ENCODE results near the gene GPR161.
"Not testable (repeated sequence)": the region's sequence is repeated elsewhere in the genome, so short reads cannot be mapped to it uniquely, and the experiment has no call there.

The GPR161 gene

DNA sequence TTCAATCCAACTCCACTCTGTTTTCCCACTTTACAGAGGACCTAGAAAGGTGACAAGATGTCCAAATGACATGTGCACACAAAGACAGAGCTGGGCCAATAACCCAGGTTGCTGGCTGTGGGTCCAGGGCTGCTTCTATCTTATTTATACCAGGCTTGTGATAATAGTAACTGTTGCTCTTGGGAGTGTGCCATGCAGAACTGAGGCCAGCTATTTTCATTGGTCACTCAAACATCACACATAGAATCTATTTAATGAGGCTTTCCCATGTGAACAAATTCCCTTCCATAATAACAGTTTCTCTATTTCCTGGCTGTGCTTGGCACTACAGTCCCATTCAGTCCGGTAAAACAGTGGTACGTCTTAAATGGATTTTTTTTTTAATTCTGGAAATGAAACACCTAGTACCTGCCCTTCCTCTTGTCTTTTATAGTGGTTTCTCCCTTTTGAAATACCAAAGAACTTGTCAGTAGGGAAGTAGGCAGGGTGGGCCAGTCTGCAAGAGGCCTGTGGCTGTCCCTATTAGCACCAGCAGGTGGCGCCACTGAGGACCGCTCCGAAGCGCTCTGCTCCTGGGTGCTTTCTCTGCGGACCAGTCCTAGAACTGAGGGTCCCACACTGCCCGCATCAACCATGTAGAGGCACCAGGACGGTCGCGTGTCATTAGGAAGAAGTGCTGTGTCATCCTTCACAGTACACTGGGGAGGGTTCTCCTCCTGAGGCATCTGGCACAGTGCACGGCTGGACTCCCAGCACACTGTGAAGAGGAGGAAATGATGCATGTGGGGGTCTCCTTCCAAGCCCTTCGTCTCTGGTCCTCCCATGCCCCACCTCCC lies 52.1 kb downstream of the GPR161 start:
- DNase-seq: peak; percentile 30

DNA sequence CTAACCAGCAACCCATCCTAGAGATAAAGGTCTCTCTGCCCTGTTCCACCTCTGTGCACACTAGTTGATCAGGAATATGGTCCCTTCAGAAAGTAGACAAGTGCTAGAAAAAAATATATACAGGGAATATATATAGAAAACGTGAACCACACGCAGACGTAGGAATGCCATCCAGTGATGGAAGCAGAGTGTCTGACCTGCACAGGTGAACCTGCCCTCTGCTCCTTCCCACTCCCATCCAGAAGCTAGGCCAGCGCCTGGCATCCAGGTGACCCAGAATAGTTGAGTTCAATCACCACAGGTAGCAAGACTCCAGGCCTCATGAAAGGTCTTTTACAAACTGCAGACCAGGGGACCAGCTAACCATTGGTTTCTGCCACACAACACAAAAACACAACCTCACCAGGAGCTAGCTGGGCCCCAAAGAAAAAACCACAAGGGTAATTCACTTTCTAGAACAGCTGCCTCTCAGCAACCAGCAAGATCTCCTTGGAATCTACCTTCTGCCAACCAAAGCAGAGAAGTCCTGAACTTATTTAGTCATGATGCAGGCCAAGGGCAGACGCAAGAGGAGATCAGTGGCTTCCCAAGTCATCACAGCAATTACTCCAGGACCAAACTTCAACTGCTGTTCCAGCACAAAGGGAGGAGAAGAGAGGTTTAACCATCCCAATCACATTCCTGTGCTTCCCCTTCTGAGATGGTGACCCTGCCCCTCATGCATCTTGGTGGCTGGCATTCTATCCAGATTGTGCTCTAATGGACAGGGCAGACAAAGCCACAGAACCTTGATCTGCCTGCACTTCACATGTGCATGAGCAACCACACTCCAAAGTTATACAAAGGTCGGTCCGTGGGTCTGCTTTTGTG lies 53.0 kb downstream of the GPR161 start:
- DNase-seq: no peak

DNA sequence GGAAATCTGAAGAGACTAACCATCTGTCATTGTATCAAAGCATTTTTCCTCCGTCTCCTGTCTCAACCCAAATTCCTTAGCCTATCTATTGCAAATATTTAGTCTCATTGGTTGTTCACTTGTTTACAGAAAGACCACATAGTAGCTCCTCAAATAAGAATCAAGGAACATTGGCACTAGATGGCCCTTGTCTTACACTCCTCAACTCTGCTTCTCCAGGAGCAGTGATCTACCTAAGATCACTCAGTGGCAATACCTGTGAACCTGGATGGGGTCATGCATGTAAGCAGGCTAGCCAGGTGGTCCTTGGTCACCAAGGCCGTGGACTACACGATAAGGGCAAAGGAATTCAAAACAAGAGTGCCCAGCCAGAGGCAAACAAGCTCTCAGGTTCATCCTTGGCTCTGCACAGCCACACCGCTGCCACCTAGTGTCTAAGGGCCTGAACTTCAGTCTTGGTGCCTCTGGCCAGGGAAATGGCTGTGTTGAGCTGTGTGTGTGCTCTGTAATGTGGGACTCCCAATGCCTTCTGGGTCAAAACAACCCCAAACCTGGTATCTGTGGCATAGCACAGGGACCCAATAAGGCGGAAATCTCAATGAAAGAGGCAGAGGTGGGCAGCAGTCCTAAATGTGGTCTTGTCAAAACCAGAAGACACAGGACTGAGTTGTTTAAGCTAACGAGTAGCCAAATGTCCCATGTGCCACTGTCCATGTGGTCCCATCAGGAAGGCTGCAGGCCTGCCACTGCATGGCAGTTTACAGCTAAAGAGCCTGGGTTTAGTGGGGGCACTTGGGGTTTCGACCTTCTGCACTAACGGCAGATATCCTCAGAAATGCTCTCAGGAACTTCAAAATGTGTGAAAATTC lies 54.5 kb downstream of the GPR161 start:
- DNase-seq: peak; percentile 68

DNA sequence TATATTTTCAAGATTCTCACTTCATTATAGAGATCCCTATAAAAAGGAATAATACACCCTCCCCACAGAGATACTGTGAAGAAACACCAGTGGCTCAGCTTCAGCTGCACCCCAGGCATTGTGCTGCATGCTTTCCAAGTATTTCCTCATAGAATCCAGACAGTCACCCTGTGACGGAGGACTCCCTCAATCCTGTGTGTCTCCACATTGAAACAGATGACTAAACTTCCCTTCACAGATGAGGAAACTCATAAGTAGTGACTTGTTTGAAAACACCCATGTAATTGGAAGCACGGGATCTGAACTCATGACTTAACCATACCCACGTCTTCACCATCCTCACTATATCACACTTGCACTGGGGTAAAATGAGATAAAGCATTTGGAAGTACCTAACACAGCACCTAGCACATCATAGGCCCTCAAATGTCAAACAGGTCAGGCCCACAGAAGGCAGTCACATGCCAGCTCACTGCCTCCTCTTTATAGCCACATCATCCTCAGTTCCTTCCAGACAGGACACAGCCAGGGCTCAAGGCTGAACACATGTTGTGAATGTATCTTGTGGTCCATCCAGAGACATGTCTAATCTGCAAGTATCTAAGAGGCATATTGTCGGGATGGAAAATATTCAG lies 55.2 kb downstream of the GPR161 start:
- no peak for DNase-seq

DNA sequence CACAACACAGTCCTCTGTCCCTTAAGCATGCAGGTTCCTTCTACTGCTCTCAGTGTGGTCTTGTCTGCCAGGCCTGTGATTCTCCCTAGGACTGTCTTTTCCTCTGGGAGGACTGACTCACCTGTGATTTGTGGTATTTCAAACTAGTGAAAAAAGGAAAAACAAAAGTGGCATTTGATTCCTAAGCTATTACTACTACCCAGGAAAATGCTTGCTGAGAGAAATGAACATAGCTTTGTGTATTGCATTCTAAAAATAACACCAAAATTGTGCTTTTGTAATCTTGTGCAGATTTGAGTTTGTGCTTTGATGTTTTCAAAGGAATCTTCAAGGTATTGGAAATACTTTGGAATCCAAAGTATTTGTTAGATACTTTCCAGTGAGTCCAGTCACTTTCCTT lies 57.0 kb downstream of the GPR161 start:
- DNase-seq: no peak

DNA sequence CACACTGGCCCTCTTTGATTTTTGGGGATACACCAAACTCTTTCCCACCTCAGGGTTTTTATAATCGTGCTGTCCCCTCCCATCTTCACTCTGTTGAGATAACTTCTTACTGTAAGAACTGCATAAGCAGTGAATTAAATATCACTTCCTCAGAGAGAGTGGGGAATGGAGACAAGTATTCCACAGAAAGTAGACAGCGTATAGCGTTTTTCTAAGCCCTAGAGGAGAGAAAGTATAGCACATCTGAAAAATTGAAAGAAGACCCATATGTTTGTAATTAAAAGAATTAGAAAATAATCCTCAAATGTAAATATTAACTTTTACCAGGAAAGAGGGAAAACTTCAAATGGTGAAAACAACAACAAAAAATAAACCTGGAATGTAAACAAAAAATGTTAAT lies 67.3 kb downstream of the GPR161 start:
- DNase-seq: no peak

DNA sequence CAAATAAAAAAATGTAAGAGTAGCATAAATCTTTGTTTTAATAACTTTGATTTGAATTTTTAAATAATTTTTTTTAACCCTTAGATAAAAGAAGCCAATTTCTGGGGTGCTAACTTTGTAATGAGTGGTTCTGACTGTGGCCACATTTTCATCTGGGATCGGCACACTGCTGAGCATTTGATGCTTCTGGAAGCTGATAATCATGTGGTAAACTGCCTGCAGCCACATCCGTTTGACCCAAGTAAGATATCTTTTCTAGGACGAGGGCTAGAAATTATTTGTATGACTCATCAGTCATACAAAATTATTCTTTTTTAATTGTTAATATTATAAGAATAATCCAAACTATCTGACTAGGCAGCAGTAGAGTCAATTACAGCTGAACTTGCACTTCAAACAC lies 71.2 kb downstream of the GPR161 start:
- no peak for DNase-seq

DNA sequence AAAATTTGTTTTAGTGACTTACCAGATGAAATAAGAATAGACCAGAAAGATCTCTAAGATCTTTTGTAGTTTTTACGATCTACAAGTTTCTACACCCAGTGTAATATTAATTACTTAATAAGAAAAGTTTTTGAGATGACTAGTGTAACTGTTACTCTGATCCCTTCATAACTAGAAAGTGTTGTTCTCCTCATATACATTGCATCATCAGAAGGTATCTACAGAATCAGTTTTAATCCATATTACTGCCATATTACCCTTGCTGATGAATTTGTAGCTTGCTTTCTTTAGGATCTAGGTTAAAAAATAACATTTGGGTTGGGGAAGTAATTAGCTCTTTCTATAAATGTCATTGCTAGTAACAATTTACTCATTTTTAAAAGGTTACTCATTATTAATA lies 72.5 kb downstream of the GPR161 start:
- no peak for DNase-seq

DNA sequence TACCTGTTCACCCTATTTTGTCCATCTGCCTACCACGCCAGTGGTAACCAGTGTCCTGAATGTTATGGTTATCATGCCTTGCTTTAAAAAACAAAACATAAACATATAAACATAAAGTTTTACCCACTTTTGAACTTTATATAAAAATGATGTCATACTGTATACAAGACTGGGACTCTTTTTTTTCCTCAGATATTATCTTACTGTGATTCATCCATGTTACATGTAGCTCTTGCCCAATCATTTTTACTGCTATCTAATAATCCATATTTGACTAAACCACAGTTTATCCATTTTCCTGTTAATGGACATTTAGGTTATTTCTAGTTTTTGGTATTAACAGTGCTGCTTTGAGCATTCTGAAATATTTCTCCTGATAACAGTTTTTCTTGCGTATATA lies 78.8 kb downstream of the GPR161 start:
- no peak for DNase-seq

DNA sequence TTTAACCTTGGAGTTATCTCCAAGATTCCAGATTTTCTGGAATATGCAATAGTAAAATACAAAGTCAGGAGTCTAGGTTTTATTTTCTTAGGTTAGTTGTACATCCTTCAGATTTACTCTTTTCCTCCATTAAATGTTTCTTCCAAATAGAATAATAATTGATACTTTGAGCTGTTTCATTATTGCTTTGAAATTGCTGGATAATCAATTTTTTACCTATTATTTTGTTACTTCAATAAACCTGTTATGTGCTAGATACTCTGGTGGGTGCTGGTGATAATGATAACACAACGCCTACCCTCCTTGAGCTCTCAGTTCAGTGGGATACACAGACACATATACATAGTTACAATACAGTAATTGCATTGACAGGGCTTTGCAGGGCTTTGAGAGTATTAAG lies 79.4 kb downstream of the GPR161 start:
- DNase-seq: no peak

DNA sequence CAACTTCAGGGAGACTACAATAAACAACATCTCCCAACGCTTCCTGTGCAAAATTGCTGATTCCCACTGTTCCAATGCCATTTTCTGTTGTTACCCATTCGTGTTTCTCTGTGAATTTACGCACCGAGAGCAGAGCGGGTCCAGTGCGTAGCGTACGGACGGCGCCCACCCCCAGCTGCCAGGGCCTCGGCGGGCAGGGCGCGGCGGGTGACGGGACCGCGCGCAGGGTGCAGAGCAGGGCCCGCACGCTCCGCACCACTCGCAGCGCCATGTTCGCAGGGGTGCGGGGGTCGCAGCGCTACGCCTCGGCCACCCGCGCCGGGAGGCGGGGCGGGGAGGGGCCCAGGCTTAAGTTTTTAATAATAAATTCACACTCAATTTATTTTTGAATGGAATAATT lies 80.6 kb downstream of the GPR161 start:
- not testable (repeated sequence) for DNase-seq

DNA sequence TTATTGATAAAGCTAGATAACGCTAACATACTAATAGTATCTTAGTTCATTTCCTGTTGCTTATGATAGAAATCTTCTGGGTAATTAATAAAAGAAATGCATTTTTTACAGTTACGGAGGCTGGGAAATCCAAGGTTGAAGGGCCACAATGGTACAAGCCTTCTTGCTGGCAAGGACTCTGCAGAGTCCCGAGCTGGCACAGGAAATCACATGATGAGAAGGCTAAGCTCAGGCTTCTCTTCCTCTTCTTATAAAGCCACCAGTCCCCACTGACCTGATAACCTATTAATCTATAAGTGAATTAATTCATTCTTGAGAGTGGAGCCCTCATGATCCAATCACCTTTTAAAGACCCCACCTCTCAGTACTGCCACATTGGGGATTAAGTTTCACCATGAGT lies 82.6 kb downstream of the GPR161 start:
- DNase-seq: no peak

DNA sequence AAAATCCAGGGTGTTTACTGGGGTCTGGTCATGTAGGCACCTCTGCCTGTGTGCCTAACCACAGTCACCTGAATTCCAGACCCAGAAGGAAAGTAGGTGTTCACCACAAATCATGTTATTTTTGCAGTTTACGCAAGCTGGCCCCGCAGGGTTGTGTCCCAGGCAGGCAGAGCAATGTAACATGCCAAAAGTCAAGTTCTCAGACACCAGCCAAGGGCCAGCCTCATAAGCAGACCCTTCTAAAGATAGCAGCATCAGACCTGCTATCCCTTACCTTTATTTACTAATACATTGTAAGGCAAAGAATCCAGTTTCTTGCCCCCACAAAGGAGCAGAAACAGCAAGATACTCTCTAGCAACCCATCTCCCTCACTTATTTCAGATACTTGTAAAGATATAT lies 83.0 kb downstream of the GPR161 start:
- DNase-seq: no peak

DNA sequence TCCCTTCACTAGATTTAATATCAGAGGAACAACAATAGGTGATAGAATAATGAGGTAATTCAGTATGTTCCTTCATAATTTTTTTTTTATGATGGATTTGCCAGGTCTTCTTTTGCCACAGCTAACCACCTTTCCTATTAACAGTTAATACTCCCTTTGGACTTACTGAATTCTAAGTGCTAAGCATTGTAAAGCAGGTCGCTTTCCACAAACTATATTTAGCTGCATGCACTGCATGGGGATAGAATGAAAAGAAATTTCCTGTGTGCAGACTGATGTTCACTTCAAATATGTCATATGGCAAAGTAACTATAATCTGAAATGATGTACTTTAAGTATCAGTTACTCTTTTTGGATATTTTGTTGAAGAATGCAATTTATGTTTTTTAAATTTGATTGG lies 85.8 kb downstream of the GPR161 start:
- no peak for DNase-seq

DNA sequence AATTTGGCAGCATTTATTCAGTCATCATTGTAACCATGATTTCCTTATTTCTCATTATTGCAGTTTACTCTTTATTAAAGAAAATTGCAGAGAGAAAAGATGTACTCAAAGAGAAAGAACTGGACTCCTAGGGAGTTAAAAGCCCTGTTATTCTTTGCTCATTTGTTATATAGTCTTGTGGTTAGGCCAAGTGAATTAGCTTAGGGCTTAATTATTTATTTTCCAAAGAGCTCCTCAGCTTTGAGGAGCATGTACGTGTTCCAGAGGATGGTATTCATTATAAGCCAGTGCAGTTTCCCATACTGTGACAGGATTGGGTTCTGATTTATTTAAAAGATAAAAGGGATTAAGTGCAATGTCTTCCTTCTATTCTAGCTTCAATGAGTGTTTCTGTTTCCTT lies 86.4 kb downstream of the GPR161 start:
- no peak for DNase-seq

DNA sequence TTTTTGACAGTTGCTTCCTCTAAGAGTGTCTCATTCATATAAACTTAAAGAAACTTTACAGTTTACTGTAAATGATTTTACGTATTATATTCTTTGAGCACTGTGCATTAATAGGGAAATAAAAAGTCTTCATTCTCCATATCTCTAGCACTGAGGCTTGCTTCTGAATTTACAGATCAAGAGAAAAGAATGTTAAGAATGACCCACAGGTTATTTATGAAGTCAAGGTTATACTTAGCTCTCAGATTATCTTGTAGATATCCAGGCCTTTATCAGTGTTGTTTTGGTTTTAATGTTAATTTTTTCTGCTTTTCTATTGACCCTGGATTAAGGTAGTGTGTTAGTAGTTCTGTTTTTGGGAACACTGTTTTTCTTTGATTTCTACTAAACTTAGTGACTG lies 91.4 kb downstream of the GPR161 start:
- no peak for DNase-seq

DNA sequence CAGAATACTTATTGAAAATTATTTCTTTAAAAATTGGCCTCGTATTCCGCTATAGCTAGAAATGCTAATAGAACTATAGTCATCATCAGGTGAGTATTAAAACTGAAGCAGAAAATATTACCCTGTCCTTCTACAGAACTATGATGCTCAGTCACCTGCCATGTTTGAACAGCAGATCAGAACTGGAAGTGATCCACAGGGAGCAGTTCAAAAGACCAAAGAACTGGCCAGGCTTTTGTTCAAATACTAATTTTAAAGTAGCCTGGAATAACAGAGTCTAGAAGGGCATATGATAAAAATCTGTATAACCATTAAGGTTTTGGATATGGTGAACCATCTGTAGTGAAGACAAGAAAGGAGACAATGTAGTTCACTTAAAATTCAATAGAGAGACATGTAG lies 94.4 kb downstream of the GPR161 start:
- DNase-seq: no peak

DNA sequence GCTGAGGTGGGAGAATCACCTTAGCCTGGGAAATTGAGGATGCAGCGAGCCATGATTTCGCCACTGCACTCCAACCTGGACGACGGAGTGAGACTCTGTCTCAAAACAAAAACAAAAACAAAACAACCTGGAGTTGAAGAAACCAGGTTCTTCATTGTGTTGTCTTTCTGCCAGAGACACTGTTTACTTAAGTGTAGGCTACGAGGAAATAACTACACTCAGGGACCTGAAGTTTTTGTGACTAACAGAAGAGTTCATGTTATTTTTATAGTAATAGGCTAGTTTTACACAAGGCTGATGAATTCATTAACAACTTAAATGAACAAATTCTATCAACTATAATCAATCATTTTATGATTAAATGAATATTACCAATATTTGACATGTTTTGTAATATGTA lies 101.4 kb downstream of the GPR161 start:
- DNase-seq: no peak

DNA sequence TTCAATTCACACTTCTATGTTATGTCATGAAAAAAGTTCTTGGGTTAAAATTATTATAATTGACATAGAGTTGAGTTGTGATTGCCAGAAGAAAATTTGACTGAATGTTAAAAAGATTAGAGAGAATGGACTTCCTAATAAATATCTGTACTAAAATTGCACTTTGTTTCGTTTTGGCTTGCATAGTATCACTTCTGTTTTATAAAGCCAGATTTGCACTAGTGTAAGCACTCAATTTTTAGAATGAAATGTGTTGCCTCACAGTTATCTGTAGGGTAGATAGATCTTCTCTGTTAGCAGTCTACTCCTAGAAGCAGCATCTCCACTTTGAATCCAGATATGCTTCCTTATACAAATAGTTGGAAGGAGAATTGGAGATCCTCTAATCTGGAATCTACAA lies 104.7 kb downstream of the GPR161 start:
- DNase-seq: no peak

DNA sequence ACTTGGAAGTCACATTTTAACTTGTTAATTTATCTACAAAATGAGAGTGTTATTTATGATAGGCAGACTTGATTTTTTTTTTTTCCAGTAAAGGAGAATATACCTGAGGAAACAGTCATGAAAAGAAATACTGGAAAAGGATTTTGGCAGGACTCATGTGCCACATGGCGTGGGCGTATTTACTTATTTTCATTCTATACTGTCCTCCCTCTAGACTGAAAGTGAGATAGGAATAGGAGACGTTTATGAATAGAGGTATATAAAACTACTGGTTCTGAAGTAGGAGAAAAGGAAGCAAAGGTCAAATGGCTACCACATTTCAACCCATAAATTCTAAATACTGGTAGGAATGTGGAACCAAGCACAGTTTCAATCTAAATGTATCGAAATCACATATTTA lies 105.1 kb downstream of the GPR161 start:
- no peak for DNase-seq

DNA sequence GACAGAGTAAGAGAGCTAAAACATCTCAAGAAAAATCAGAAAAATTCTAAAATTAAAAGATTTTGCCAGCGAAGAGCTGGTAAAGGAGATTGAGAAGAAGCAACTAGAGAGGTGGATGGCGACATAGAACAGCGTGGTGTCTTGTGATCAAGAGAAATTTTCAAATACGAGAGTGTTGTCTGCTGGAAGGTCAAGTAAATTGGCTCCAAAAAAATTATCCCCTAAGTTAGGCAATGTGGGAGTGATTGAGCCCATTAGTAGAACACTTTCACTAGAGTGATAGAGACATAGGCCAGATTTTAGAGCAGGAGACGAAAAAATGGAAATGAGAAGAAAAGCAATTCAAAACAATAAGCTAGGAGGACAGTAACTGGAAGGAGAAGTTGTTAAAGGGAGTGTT lies 105.5 kb downstream of the GPR161 start:
- DNase-seq: no peak

All from NCI-H1694 treated with DMSO at 0.1 percent for 48 hours (cell line).